GM18526 (cell line): Measurements from ENCODE around the gene HRC.

ENCODE experiments used
- POLR2A ChIP-seq: IDR thresholded peaks from 3 replicates; pipeline ENCODE4 v1.6.1; 2011; ENCODE audit not compliant: insufficient read length; ENCODE audit errors: extremely low read depth

The HRC gene

GRCh38 chr19:49165865-49166301, 10.7 kb upstream of the HRC start:
- TF ChIP-seq POLR2A: no peak

- no peak for TF ChIP-seq POLR2A
These were observed 10.0 kb upstream of the HRC start for GRCh38 chr19:49165111-49165750.

GRCh38 chr19:49161987-49162386, 6.8 kb upstream of the HRC start:
- no peak for TF ChIP-seq POLR2A

- TF ChIP-seq POLR2A: no peak
These were observed 5.4 kb upstream of the HRC start for GRCh38 chr19:49160450-49161189.

GRCh38 chr19:49157445-49158224, 2.4 kb upstream of the HRC start, which contains the start of gene TRPM4:
TRPM4 (plus strand) TSS chr19:49157792; CDS start chr19:49157867, 75 bp downstream.
- no peak for TF ChIP-seq POLR2A

- TF ChIP-seq POLR2A: no peak
These were observed 687 bp upstream of the HRC start for GRCh38 chr19:49155820-49156346.

GRCh38 chr19:49154279-49154678, 917 bp downstream of the HRC start:
- no peak for TF ChIP-seq POLR2A

- no peak for TF ChIP-seq POLR2A
These were observed 1.9 kb downstream of the HRC start for GRCh38 chr19:49153167-49153809.

GRCh38 chr19:49152119-49152550, 3.1 kb downstream of the HRC start:
- no peak for TF ChIP-seq POLR2A

- no peak for TF ChIP-seq POLR2A
These were observed 3.7 kb downstream of the HRC start for GRCh38 chr19:49151267-49152118.

GRCh38 chr19:49150944-49151243, 4.3 kb downstream of the HRC start:
- no peak for TF ChIP-seq POLR2A

GRCh38 chr19:49150106-49150943, 4.9 kb downstream of the HRC start:
- no peak for TF ChIP-seq POLR2A

GRCh38 chr19:49149652-49150105, 5.5 kb downstream of the HRC start:
- TF ChIP-seq POLR2A: no peak
